ENCODE results near the gene SH3TC1.

- TF ChIP-seq EZH2 (IDR thresholded peaks at IDR 0.05) (no peak), POLR2AphosphoS5 (IDR thresholded peaks at IDR 0.05; ENCODE audit: borderline replicate concordance, low read depth, low read length) (no peak), FOXP2 (optimal IDR thresholded peaks at IDR 0.05; ENCODE audit: control extremely low read depth, extremely low read length, insufficient read depth) (no peak)
Measured at GRCh38 chr4:8197521-8197920, 1.6 kb upstream of the SH3TC1 start.
